Fibroblast of upper back skin (primary cell): ENCODE data around the gene CLHC1.
"Not testable (repeated sequence)": the region's sequence is repeated elsewhere in the genome, so short reads cannot be mapped to it uniquely, and the experiment has no call there.

Experiments used
- DNase-seq: peaks from one replicate; pipeline ENCODE4 v3.0.0-alpha.2; 2013

The CLHC1 gene

DNA sequence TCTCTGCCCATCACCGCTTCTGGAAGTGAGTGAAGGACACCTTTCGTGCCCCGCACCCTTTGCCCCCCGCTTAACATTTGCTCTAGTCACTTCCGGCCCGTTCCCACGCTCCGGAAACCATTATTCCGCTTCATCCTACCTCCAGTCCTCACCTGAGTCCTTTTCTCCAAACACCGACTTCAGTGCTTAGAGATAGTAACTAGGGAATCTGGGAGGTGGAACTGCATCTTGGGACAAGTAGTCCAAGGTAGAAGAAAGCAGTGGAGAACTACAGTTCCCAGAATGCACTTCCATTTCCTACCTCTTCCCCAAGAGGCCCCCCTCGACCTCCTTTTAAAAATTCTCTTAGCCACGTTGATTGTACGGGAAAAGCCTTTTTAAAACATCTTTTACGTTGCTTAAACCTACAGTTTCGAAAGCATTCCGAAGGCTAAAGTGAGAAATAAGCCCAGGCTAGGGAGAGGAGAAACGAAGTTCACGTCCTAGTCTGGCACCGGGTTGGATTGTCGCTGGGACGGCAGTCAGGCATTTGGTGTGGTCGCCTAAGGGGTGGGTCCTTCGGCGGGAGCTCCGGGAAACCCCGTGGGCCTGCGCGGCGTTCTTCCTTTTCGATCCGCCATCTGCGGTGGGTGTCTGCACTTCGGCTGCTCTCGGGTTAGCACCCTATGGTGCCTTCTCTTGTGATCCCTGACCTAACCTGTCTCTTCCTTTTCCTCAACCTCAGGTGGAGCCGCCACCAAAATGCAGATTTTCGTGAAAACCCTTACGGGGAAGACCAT, at the start of gene CLHC1, which contains the start of gene RPS27A:
CLHC1 (minus strand) TSS at position 210 of the 779 bp plus-strand sequence. CDS start 9,882 bp downstream, outside the sequence.
RPS27A (plus strand) TSS at position 605 of the 779 bp plus-strand sequence; CDS start at position 742, 137 bp downstream.
- DNase-seq = peak; percentile 94

DNA sequence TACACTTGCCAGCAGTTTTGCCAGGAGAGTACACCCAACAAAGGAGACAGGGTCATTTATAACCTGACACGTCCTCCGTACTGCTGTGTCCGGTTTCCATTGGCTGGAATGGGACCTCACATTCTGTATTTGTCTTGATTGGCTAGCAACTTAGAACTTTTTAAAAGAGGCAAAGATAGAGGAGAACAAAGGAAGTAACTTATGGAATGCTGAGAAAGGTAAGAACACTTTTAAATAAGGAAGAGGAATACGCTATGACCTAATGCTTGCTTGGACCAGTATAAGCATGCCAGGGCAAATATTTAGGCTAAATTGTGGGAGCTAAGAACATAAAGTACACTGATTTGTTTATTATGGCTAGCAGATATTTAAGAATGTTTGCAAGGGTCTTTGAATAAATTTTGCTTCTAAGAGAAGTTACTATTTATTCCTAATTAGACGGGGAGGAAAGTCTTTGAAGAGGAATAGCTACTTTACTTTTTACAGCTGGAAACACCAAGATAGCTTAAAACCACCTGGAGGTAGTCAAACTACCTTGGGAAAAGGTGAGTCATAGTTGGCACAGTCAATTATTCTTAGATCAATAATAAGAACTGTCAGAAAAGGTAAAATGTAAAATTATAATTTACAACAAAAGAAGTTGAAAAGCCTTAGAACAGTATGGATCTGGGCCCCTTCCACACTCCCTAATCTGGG, 48.9 kb upstream of the CLHC1 start:
- DNase-seq = not testable (repeated sequence)

DNA sequence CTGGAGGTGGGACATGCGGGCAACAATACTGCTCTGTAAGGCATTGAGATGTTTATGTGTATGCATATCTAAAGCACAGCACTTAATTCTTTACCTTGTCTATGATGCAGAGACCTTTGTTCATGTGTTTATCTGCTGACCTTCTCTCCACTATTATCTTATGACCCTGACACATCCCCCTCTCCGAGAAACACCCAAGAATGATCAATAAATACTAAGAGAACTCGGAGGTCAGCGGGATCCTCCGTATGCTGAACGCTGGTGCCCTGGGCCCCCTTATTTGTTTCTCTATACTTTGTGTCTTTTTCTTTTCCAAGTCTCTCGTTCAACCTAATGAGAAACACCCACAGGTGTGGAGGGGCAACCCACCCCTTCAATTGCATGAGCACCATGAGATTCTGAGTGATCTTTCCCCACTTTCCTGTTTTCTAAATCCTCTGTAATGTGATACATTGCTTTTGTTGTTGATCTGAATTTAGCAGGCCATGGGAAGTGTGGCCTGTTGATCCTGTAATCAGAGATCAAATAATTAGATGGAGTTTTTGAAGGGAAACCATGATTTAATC, 47.8 kb upstream of the CLHC1 start:
- DNase-seq = not testable (repeated sequence)

DNA sequence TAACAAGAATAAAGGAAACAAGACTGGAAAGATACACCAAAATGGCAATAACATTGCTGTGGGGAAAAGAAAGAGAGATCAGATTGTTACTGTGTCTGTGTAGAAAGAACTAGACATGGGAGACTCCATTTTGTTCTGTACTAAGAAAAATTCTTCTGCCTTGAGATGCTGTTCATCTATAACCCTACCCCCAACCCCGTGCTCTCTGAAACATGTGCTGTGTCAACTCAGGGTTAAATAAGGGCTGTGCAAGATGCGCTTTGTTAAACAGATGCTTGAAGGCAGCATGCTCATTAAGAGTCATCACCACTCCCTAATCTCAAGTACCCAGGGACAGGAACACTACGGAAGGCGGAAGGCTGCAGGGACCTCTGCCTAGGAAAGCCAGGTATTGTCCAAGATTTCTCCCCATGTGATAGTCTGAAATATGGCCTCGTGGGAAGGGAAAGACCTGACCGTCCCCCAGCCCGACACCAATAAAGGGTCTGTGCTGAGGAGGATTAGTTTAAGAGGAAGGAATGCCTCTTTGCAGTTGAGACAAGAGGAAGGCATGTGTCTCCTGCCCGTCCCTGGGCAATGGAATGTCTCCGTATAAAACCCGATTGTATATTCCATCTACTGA, 47.2 kb upstream of the CLHC1 start:
- DNase-seq = not testable (repeated sequence)

DNA sequence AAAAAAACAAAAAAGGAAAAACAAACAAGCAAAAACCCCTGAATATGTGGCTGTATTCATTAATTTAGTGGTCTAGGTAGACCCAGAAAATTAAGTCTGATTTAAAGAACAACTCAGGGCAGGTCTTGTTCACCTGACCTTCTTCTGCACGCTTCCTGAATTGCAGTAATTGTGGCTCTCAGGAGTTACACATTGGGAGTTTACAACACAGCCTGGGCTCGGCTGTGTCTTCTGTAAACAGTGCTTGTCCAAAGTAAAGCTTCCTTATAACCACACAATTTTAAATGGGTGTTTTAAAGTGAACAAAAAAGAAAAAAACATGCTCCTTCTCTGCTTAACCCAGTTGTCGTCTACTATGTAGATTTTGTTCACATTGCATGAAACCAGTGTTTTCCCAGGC, 45.2 kb upstream of the CLHC1 start:
- DNase-seq = no peak

DNA sequence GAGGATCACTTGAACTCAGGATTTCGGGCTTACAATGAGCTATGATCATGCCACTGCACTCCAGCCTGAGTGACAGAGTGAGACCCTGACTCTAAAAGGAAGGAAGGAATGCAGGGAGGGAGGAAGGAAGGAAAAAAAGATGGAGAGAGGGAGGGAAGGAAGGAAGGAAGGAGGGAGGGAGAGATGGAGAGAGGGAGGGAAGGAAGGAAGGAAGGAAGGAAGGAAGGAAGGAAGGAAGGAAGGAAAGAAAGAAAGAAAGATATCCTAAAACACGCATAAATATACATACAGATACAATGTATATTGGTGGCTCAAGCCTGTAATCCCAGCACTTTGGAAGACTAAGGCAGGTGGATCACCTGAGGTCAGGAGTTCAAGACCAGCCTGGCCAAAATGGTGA, 42.3 kb upstream of the CLHC1 start:
- DNase-seq = not testable (repeated sequence)

DNA sequence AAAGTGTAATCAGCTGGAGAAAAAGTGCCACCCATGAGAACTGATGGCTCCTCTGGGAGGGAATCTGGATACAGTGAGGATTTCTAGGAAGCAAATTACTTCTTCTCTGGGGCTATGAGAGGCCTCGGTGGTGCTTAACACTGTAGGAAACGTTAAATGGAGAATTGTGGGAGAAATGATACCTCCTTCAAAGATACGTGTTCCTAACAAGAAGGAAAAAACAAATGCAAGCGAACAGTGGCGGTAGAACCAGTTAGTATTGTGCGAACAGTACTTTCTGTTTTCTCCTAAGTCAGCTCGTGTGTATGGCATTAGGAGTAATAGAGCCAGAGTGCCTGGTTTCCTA, 37.5 kb upstream of the CLHC1 start:
- no peak for DNase-seq

DNA sequence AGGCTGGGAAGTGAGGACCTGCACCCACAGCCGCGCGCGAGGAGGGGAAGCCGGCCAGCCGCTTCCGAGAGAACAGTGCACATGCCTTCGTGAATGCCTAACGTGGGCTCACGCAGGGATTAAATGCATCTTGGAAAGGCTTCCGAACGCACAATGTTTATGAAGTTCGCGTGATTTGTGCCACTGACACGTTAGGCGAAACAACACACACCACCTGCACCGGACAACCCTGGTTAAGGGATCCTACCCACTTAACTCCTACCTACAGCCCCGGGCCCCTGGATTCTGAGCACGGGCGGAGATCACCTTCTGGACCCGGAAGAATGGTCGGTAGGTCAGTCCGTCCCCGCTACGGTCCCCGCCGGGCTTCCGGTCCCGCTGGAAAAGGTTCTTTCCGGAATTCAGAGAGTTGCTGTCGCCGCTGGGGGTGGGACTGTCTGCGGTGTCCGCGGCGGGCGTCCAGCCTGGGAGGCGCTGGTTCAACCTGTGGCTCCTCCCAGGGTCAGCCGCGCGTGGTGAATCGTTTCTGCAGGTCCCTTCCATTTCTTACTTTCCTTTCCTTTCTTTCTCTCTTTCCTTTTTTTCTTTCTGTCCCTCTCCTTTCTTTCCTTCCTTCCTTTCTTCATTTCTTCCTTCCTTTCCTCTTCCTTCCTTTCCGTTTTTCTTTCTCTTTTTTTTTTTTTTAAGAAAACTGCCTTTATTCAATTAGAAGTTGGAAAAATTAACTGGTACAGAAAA, 37.0 kb upstream of the CLHC1 start, which contains the start of gene MTIF2:
MTIF2 (minus strand) TSS at position 325 of the 738 bp plus-strand sequence. CDS start 5,373 bp downstream, outside the sequence.
- DNase-seq = peak; percentile 93

DNA sequence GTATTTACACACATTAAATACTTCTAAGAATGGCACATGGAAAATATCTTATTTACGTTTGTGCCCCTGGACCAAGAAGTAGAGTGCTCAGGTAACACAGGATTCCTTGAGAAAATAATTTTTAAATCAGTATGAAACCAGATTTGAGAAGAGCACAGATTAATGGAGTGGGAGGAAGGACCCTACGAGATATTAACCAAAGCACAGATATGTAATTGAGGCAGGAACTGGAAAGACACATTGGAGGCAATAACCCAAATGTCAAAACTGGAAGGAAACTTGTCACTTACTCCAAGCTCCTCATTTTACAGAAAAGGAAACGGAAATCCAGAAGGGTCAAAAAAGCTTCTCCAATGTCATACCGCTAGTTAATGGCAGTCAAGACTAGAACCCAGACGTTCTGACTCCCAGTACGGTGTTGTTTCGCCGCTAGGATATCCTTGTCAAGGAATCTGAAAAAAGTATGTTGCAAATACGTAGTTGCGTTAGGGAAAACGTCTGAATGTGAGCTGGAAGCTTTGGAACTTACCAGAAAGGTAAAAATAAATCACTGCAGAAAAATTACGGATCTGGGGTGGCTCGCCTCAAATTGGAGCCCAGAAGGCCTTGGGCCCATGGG, 36.3 kb upstream of the CLHC1 start:
- DNase-seq = no peak

DNA sequence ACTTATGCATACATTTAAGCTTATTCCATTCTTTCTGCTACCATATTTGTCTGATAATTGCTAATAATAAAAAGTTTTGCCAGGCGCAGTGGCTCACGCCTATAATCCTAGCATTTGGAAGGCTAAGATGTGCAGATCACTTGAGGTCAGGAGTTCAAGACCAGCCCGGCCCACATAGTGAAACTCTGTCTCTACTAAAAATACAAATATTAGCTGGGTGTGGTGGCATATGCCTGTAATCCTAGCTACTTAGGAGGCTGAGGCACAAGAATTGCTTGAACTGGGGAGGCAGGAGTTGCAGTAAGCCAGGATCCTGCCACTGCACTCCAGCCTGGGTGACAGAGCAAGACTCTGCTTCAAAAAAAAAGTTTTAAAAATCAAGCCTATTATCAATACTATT, 27.5 kb upstream of the CLHC1 start:
- not testable (repeated sequence) for DNase-seq

DNA sequence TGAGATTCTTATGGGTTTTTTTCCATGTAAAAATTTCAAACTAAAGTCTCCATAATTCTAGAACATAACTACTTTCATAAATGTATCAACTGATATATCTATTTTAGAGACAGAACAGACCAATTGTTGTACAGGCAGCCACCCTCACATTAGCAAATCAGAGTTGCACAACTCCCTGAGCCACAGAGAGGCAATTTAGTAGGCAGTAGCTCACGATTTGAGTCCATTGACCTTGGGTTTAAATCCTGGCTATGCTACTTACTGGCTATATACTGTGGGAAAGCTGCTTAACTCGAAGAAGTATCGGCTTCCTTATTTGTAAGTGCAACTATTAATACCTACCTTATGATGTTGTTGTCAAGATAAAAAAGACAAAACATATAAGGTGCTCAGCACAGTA, 20.7 kb upstream of the CLHC1 start:
- DNase-seq = no peak

DNA sequence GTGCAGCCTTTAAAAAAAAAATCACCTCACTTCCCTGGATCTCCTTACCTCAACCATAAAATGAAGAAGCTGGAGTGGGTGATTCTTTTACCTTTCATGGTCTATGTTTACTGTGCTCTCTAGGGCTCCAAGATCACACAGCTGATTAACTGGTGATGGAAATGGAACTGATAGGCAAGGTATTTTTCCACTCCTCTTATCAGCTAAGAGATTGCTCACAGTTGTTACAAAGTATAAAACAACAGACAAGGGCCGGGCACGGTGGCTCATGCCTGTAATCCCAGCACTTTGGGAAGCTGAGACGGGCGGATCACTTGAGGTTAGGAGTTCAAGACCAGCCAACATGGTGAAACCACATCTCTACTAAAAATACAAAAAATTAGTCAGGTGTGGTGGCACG, 14.9 kb upstream of the CLHC1 start:
- DNase-seq = no peak

DNA sequence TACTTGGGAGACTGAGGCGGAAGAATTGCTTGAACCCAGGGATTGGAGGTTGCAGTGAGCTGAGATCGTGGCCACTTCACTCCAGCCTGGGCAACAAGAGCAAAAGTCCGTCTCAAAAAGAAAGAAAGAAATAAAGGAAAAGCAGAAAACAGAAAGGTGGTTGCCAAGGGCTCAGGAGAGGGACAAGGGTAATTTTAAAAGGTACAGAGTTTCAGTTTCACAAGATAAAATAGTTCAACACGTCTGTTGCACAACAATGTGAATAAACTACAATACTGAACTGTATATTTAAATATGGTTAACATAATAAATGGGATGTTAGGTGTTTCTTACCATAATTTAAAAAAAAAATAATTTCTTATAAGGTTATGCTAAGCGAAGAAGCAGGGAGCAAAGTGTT, 13.3 kb upstream of the CLHC1 start:
- no peak for DNase-seq

DNA sequence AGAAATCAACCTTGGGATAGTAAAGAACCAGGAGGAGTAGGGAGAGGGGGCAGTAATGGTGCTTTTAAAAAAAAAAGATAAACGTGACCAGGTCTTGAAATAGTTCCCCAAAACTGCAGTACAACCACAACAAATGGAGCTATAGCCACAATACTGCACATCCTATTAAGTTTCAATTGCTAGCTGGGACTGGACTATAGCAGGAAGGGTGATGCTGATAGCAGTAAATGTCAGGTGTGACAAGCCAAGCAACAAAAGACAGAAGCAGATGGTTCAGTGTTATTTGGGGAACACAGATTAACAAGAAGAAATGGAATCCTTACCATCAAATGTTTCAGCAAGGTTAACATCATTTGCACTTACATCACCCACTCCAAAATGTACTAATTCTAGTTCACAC, 10.5 kb upstream of the CLHC1 start:
- DNase-seq = no peak

DNA sequence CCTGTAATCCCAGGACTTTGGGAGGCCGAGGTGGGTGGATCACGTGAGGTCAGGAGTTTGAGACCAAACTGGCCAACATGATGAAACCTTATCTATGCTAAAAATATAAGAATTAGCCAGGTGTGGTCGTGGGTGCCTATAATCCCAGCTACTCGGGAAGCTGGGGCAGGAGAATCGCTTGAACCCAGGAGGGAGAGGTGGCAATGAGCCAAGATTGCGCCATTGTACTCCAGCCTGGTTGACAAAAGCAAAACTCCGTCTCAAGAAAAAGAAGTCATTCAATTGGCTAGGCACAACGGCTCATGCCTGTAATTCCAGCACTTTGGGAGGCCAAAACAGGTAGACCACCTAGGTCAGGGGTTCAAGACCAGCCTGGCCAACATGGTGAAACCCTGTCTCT, 9.5 kb upstream of the CLHC1 start:
- DNase-seq = not testable (repeated sequence)

DNA sequence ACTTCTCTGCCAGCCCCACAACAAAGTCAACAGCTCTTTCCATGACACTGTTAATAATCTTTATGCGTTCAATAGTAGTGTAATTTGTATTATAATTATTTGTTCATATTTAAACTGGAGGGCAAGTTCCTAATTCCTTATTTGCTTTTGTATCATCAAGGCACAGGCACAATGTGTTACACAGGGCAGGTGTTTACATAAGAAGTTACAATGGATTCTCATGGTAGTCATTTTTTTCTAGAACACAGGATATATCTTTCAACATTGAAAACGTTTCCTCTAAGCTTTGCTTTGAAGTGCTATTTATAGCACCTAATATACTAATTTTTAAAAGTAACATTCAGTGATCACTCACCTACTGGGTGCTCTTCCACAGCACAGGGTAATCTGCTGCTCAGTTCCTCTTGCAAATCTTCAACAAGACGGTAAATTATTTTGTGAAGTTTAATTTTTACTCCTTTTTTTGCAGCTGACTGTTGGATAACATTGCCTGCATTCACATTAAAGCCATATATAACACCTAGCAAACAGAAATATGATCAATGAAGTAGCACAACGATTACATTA, 7.6 kb upstream of the CLHC1 start:
- DNase-seq = no peak

DNA sequence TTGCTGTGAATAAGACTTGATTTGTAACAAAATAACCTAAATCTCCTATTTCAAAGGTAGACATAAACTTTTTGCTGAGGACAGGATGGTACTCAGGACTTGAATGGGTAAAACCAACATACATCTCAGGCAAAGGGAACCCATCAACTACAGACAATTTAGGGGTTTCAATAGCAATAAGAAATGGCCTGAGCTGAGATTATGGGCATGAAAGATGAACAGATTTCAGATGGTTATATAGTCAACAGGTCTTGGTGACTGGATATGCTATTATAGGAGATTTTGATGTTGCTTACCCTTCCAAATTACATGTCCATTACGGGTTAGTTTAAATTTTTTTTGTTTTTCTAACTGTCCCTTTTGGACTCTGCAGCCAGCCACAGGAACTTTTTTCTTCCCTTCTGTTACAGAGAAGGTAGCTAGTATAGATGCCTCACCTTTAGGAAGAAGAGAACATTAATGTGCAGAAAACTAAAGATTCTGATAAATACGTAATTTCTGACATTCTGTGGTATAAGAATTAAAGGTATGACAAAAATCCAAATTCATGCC, 5.0 kb upstream of the CLHC1 start:
- no peak for DNase-seq

DNA sequence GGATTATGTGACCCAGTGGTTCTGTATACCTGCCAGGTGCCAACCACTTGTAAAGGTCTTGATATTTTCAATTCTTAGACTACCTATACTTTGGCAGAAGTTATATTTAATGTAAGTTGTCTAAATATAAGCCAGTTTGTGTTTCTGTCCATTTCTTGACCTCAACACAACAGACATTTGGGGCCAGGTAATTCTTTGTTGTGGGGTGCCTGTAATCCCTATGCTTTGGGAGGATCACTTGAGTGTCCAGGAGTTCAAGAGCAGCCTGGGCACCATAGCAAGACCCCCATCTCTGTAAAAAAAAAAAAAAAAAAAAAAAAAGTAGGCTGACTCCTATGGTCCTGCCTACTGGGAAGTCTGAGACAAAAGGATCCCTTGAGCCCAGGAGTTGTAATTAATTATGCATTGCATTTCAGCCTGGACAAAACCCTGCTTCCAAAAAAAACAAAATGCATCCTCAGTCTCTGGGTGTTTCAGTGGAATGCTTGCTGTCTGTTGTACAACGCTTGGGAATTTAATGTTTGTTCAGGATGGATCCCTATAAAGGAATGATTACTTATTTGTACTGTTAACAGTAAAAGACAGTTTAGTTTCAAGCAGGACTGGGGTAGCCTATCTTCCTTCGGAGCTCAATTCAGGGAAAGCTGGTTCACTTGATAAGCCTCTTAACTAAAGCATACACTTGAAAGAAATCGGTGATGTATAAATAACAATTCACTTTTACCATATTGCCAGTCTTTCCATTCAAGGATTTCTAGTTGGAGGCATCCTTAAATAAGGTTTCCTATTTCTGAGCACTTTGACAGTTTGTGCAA, 3.8 kb upstream of the CLHC1 start:
- no peak for DNase-seq

DNA sequence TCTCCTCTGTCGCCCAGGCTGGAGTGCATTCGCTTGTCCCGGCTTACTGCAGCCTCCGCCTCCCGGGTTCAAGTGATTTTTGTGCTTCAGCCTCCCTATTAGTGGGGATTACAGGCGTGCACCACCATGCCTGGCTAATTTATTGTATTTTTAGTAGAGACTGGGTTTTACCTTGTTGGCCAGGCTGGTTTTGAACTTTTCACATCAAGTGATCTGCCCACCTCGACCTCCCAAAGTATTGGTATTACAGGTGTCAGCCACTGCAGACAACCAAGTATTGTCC, 1.5 kb upstream of the CLHC1 start:
- no peak for DNase-seq

DNA sequence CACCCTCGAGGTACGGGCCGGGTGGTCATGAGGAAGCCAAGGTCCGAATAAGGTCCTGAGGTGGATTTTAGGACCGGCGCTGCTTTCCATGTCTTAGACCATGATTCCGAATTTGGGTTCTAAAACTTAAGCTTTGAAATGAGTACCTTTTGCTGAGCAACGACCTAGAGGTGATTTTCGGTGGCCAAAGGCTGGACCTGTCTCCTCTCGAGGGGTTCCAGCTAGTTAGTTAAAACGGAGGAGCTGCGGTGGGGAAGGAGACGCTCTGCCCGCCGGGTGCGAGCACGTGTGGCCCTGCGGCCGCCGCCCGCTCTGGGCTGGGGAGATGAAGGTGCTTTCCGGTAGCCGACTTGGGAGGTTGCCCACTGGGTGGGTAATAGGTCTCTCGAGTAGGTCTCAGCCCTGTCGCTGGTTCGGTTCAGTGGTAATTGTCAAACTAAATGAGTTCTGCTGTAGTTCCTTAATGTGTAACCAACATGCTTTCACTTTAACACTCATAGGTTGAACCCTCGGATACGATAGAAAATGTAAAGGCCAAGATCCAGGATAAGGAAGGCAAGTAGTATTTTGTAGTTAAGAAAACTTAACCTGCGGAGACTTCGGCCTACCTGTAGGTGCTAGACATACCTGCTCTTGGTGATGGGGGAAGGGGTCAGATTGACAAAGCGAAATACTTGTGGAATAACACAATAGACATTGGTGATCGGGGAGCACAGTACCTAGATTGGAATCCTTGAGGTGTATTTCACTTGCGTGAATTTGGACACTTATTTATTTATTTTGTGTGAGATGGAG, 967 bp upstream of the CLHC1 start:
- peak; percentile 19 for DNase-seq
